ENCODE results near the gene LOC128125822.

Gene LOC128125822

GRCh38 chr6:63558278-63558677 is 14.0 kb upstream of the LOC128125822 start:
- DNase-seq: no peak

- no peak for DNase-seq
Measured at GRCh38 chr6:63560801-63561287, 11.4 kb upstream of the LOC128125822 start.

GRCh38 chr6:63561288-63561687 is 11.0 kb upstream of the LOC128125822 start:
- no peak for DNase-seq

- no peak for DNase-seq
Measured at GRCh38 chr6:63563235-63563634, 9.0 kb upstream of the LOC128125822 start.

GRCh38 chr6:63565058-63565726 is 7.1 kb upstream of the LOC128125822 start:
- no peak for DNase-seq

GRCh38 chr6:63565727-63566596 is 6.3 kb upstream of the LOC128125822 start:
- no peak for DNase-seq

- DNase-seq: no peak
Measured at GRCh38 chr6:63567966-63568365, 4.3 kb upstream of the LOC128125822 start.

GRCh38 chr6:63571361-63572043 is 778 bp upstream of the LOC128125822 start:
- DNase-seq: peak; percentile 32 to 36

GRCh38 chr6:63572747-63573075 is 431 bp downstream of the LOC128125822 start:
- peak in 1 of 2 donors; percentile 9 for DNase-seq

- DNase-seq: peak; percentile 53
Measured at GRCh38 chr6:63573076-63573898, 1.0 kb downstream of the LOC128125822 start.

GRCh38 chr6:63573899-63574553 is 1.7 kb downstream of the LOC128125822 start:
- peak; percentile 19 to 44 for DNase-seq

- no peak for DNase-seq
Measured at GRCh38 chr6:63574554-63574900, 2.2 kb downstream of the LOC128125822 start.

GRCh38 chr6:63576147-63576772 is 4.0 kb downstream of the LOC128125822 start:
- no peak for DNase-seq

- no peak for DNase-seq
Measured at GRCh38 chr6:63576985-63577712, 4.9 kb downstream of the LOC128125822 start.

- DNase-seq: no peak
Measured at GRCh38 chr6:63578757-63579156, 6.5 kb downstream of the LOC128125822 start.

- no peak for DNase-seq
Measured at GRCh38 chr6:63579937-63580703, 7.8 kb downstream of the LOC128125822 start.

- no peak for DNase-seq
Measured at GRCh38 chr6:63580704-63580961, 8.4 kb downstream of the LOC128125822 start.

- no peak for DNase-seq
Measured at GRCh38 chr6:63581355-63582013, 9.2 kb downstream of the LOC128125822 start.

- no peak for DNase-seq
Measured at GRCh38 chr6:63582579-63583231, 10.4 kb downstream of the LOC128125822 start.

Measured in stimulated activated CD4-positive, alpha-beta T cell treated with anti-CD3 and anti-CD28 coated beads, Interleukin-2, amount 100 ng/mL, for 48 hours (primary cell).